Renal cortical epithelial cell (primary cell): ENCODE data around the gene BRD2. TPM values are rescaled to one million over a fixed set of nuclear protein-coding genes. Genes with fewer than 3 reads are reported as not detected.
A peak's percentile ranks its signal among the peaks of the same experiment; 100 is the strongest.

Experiments used
- DNase-seq: peaks from one replicate; pipeline ENCODE4 v3.0.0-alpha.2; 2011; ENCODE audit warnings: low read depth
- total RNA-seq: library from RNA; depleted of rRNA; stranded (reverse); fragments of >200 nt; gene quantifications from 2 replicates; pipeline ENCODE4 v1.2.3, GENCODE V29; 2014

The BRD2 gene
- total RNA-seq, 1 donor from 2014 or later, result 107 TPM

DNA sequence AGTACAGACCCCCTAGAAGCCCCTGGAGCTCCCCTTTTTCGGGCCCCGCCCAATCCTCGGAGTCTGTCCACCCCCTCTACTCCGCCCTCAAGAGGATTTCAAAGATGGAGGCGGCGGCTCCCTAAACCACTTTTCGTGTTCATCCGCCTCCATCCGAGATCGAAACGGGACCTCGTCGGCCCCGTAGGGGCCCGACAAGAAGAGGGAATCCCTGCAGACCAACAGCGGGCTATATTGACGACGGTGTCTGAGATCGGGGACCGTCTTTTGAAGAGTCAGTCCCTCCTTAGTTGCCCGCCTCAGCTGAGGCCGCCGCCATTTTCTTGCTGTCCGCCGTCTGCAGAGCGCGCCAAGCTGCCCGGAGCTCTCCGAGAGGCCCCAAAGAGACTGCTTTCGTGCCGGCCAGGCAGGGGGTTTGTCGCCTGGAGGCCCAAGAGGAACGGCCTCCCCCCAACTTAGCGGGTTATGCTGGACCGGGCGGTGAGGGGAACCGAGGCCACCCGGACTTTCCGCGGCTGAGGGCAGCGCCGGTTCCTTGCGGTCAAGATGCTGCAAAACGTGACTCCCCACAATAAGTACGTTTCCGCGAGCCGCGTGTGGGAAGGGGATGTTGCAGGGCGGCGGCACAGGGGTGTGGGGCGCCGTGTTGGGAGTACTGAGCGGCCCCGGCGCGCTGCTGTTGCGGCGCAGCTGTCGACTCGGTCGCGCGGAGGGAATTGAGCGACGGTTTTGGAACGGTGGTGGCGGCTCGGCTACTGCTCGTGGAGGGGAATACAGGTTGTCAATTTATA, 4.2 kb downstream of the BRD2 start:
- no peak for DNase-seq

DNA sequence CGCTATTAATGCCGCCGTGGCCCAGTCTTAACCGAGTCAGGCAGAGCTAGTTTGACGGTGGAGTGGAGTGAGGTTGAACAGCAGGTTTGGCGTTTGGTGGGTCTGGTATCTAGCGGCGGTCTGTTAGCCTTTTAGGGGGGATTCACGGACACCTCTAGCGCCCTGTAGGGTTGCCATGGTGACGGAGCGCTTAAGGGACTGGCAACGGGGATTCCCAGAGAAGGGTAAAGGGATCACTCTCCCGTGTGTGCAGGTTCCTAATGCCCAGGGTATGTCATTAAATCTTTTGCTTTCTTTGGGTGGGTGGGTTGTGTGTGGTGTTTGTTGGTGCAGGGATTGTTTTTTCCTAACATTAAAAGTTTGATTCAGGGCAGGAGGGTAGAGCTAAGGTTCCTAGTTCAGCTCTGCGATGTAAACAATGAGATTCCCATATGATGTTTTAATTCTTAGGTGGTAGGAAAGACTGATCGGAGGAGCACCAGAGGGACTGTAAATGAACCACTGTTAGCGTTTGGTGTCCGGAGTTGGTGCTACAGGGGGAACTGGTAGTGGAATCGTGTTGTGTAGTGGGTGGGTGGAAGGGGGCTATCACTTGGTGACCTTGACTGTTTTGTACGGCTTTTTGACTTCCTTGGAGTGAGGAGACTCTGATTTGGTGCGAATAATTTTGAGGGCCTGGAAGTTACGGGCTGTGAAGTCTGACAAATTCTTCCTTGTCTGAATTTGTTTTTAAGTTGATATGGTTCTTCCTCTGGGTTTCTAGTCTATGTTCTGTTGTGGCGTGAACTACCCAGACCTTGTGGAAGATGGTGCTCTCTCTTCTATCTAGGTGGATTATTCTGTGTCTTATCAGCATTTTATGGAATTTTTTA, 5.0 kb downstream of the BRD2 start:
- DNase-seq, result no peak

GRCh38 chr6:32974016-32974333, 5.6 kb downstream of the BRD2 start:
- peak; percentile 43 for DNase-seq

GRCh38 chr6:32974541-32975308, 6.3 kb downstream of the BRD2 start:
- no peak for DNase-seq

GRCh38 chr6:32975886-32976285, 7.5 kb downstream of the BRD2 start:
- DNase-seq, result no peak

DNA sequence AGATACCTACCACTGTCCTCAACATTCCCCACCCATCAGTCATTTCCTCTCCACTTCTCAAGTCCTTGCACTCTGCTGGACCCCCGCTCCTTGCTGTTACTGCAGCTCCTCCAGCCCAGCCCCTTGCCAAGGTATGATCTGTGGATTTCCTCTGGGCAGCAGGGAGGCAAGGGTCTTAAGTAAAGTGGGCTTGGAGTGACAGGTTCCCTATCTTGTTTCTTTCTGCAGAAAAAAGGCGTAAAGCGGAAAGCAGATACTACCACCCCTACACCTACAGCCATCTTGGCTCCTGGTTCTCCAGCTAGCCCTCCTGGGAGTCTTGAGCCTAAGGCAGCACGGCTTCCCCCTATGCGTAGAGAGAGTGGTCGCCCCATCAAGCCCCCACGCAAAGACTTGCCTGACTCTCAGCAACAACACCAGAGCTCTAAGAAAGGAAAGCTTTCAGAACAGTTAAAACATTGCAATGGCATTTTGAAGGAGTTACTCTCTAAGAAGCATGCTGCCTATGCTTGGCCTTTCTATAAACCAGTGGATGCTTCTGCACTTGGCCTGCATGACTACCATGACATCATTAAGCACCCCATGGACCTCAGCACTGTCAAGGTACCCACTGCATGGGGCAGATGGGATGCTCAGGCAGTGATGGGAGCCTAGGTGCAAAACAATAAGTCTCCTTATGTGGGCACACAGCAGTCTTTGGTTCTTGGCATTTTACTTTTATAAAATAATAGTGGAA, 8.1 kb downstream of the BRD2 start:
- DNase-seq, result no peak

DNA sequence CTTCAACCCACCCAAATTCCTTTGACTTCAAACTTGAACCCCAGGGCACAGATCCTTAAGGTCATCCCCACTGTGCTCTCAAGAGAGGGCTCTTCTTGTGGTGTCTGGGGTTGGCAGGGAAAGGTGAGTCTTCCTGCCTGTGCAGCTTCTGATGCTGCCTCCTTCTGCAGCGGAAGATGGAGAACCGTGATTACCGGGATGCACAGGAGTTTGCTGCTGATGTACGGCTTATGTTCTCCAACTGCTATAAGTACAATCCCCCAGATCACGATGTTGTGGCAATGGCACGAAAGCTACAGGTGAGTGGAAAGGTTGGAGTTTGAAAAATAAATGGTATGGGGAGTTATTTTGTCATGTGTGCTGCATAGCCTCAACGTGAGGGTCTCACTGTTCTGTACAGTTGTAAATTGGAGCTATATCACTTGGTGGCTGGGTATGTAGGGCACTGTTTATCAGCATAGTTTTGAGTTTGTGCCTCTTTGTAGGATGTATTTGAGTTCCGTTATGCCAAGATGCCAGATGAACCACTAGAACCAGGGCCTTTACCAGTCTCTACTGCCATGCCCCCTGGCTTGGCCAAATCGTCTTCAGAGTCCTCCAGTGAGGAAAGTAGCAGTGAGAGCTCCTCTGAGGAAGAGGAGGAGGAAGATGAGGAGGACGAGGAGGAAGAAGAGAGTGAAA, 9.0 kb downstream of the BRD2 start:
- DNase-seq, result no peak

DNA sequence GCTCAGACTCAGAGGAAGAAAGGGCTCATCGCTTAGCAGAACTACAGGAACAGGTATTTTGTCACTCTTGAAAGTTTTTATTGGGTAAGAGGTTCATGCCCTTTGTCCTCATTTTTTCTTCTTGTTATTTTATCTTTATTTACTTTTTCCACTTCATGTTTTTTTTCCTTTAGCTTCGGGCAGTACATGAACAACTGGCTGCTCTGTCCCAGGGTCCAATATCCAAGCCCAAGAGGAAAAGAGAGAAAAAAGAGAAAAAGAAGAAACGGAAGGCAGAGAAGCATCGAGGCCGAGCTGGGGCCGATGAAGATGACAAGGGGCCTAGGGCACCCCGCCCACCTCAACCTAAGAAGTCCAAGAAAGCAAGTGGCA, 9.5 kb downstream of the BRD2 start:
- DNase-seq, result no peak

DNA sequence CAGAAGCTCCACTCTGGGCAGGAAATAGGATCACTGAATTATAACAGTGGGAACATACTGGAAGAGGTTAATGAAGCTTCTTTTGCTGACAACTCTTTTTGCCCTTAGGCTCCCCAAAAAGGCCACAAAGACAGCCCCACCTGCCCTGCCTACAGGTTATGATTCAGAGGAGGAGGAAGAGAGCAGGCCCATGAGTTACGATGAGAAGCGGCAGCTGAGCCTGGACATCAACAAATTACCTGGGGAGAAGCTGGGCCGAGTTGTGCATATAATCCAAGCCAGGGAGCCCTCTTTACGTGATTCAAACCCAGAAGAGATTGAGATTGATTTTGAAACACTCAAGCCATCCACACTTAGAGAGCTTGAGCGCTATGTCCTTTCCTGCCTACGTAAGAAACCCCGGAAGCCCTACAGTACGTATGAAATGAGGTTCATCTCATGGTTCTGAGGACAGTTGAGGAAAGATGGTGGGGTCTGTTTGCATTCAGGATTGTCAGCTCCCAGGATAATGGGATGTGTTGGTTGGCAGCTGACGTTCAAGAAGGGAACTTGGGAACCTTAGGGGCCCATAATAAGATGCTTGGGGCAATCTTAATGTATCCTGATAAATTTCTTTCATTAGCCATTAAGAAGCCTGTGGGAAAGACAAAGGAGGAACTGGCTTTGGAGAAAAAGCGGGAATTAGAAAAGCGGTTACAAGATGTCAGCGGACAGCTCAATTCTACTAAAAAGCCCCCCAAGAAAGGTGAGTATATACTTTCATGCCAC, 11.5 kb downstream of the BRD2 start:
- DNase-seq, result no peak

DNA sequence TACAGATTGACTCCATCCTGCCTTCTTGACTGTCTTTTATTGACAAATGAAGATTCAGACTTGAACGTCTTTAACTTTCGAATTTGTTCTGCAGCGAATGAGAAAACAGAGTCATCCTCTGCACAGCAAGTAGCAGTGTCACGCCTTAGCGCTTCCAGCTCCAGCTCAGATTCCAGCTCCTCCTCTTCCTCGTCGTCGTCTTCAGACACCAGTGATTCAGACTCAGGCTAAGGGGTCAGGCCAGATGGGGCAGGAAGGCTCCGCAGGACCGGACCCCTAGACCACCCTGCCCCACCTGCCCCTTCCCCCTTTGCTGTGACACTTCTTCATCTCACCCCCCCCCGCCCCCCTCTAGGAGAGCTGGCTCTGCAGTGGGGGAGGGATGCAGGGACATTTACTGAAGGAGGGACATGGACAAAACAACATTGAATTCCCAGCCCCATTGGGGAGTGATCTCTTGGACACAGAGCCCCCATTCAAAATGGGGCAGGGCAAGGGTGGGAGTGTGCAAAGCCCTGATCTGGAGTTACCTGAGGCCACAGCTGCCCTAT, 12.2 kb downstream of the BRD2 start:
- no peak for DNase-seq

DNA sequence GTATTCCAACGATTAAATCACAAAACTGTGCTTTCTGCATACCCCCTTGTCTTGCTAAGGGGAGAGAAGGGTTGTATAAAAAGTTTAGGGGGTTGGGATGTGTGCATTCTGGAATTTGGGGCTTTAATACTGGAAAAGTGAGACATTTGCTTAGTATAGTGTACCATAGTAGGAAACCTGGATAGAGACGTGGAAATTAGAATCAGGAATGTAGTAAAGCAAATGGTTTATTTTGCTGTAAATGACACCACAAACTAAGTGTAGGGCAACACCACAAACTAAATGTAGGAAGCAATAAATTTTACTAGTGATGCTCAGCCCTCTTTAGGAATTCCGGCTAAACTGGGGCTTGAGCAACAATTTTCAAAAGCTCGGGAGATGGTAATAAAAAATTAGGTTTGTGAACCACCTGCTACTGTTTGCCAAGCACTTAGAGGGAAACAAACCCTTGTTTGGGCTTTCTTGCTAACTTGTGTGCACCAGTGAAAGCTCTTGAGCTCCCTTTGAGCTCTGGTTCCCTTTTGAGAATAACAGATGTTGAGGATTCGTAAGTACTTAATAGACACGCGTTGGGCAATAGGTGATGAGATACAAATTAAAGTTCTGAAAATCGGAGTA, 13.8 kb downstream of the BRD2 start:
- no peak for DNase-seq

- DNase-seq, result no peak
Observed at GRCh38 chr6:32982702-32983492, 14.5 kb downstream of the BRD2 start.

DNA sequence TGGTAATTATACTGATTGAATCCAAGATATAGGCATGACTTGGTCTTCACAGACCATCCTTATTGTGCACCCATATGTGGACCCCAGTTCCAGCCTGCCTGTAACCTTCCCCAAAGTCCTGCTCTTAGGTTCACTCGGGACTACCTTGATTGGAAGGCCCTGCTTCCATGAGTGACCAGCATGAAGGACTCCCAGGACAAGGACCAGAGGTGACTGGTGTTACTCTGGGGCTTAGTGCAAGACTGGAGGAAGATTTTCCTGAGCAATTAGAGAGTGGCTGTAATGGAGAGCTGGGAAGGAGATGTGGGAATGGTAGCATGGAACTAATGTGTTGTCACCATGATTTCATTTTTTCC, 15.1 kb downstream of the BRD2 start:
- DNase-seq, result no peak

DNA sequence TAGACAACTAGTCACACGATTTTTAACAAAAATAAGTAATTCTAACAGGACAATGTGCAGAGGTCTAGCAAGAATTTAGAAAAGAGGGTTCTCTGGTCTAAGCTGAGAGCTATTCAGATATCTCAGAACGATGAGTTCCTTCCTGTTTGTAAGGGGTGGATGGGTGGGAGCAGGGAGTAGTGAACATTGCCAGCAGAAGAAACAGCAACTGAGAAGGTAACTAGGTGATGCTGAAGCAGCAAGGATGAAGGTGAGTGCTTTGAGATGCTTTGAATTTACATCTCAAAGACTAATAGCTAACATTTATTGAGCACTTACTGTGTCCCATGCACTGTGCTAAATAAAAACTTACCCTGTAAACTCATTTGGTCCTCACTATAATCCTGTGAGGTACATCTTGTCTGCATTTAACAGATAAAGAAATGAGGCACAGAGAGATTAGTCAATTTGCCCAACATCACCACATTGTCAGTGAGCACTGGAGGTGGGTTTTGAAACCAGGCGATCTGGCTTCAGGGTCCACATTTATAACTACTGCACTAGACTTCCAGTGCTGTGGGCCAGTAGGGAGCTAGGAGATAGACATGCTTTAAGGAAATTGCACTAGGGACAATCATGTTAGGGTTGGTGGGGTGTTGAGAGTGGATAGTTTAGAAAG, 15.7 kb downstream of the BRD2 start:
- no peak for DNase-seq

GRCh38 chr6:32984622-32985389, 16.4 kb downstream of the BRD2 start:
- peak; percentile 86 for DNase-seq

DNA sequence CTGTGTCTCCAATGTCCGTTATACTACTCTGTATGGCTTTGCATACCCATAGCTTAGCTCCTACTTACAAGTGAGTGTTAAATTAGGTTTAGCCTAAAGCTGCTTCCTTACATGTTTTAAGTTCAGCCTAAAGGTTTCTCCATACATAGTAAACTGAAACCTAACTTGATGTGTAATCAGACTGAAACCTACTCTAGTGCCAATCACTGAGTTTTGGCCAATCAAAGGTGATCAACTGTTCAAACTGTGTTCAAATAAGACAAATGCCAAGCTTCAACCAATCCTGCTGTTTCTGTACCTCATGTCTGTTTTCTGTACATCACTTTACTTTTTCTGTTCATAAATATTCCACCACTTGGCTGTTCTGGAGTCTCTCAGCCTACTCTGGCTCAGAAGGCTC, 21.0 kb downstream of the BRD2 start:
- no peak for DNase-seq

GRCh38 chr6:32991972-32992371, 23.6 kb downstream of the BRD2 start:
- no peak for DNase-seq
